ENCODE results near the gene RHEB.
A peak's percentile ranks its signal among the peaks of the same experiment; 100 is the strongest.

RHEB gene

GRCh38 chr7:151429560-151430331, 89.9 kb downstream of the RHEB start:
- no peak for DNase-seq

DNA sequence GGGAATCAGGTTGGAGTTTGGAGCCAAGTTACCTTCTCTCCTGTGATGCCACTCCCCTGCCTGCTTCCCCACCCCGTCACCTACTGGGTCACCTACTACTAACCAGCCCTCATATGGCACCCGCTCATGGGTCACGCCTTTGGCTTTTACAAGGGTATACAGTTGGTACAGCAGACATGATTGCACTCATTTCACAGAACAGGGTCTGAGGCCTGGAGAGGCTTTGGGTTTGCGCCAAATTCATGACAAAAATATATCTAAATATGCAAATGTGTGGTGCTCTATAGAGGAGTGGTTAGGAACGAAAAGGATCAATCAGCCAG, 90.5 kb downstream of the RHEB start:
- no peak for DNase-seq

DNA sequence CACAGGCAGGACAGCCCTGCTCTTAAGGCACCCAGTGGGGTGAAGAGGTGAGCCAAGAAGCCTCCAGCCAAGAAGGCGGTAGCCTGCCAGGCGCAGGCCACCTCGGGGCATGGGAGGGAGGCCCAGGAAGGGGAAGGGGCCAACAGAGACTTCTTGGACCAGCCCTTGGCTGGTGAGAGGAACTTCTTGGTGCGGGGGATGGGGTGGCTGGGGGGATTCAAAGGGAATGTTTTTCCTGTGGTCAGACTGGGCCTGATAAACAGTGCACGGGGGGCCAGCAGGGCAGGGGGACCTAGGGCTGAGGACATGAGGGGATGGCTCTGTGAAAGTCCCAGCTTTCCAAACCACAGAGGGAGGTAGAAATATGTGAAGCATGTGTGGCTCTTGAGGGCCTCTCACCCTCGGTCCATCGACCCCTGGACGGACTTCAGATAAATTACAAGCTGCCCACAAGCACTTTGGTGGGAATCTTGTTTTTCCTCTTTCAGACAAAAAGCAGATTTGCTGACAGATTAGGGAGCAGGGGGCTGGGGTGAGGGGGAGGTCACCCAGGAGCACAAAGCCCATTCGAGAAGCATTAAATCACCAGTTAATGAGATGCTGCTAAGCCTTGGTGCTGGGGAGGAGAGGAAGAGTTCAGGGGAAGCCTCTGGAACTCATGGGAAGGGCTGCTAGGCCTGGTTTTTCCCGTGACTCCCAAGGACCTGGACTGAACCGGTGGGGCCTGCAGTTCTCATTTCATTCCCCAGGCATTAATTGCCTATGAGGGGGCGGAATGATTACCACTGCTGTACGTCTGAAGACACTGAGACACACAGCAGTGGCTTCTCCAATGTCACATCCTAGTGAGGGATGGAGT, 91.1 kb downstream of the RHEB start:
- no peak for DNase-seq

GRCh38 chr7:151427705-151428377, 91.9 kb downstream of the RHEB start:
- peak; percentile 48 for DNase-seq

- DNase-seq: no peak
Measured at GRCh38 chr7:151426904-151427704, 92.6 kb downstream of the RHEB start.

- DNase-seq: no peak
Measured at GRCh38 chr7:151426441-151426903, 93.2 kb downstream of the RHEB start.

DNA sequence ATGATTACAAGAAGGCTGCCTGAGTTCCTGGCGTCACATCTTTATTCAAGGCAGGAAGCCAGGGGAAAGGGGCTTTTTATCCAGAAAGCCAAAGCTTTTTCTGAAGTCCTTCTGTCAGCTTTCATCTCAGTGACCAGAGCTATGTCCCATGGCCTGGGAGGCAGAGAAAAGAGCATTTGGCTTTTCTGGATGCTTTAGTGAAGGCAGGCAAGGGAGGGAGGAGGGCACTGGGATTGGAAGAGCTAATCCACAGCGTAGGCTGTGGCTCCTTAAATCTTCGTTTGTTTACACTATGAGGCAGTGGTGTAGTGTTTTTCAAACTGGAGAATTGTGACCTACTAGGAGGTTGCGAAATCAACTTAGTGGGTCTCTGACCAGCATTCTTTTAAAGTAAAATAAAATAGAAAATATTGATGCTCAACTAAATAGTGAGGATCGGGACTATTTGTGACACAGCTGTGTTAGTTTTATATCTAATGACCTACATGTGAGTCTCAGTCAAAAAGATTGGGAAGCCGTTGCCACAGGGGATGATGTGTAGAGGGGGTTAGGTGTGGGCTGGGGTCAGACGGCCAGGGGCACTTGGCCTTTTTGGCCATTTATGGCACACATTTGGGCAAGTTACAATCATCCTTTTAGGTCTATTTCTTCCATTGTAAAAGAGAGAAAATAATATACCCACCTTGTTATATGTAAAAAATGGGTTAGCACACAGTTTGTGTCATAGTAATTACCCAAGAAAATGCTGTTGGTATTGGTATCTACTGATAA, 93.8 kb downstream of the RHEB start:
- no peak for DNase-seq

- DNase-seq: no peak
Measured at GRCh38 chr7:151424799-151425198, 94.9 kb downstream of the RHEB start.

DNA sequence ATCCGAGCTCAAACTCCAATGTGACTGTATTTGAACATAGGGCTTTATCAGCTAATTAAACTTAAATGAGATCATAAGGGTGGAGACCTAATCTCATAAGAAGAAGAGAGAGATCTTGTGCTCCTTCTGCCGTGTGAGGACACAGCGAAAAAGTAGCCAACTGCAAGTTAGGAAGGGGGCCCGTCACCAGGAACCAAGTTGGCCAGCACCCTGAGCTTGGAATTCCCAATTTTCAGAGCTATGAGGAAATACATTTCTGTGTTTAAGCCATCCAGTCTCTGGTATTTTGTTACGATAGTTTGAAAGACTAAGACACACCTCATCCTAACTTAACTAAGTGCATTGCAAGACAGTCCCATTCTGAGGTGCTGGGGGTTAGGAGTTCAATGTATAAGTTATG, 95.8 kb downstream of the RHEB start:
- DNase-seq: no peak

- DNase-seq: no peak
Measured at GRCh38 chr7:151423226-151423625, 96.5 kb downstream of the RHEB start.

- DNase-seq: no peak
Measured at GRCh38 chr7:151422212-151422611, 97.5 kb downstream of the RHEB start.

- no peak for DNase-seq
Measured at GRCh38 chr7:151420144-151420543, 99.6 kb downstream of the RHEB start.

- DNase-seq: no peak
Measured at GRCh38 chr7:151416941-151417315, 102.8 kb downstream of the RHEB start.

DNA sequence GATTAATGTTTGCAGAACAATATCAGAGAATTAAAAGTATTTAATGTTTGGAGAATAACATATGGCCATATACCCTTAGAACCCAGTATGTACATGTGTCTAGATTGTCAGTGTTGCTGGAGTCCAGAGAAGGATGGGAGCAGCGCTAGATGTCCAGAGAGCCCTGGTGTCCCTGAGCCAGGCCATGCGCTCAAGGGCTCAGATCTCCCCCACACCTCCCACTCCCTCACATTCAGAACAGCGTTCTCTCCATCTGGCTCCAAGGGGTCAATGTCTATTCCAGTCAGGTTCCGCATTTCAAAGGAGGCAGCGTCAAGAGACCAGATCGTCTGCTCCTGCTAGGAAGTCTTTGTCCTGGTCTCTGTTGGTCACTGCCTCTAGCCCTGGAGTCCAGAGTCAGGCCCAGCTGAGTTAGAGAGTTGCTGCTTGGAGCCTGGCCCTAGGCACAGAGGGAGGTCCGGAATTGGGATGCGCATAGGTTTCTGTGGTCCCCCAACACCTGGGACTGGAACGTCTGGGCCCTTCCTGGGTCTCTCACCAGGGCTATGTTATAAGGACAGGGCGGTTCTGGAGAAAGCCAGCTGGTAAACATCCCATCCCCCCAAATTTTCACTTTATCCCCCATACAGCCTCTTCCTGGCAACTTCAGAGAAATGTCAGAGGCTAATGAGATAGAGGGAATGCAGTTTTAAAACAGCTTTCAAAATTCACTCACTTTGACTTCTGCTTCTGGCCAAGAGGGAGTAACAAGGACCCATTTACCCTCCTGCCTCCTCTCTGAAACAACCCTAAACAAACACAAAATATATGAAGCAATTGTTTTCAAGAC, 103.4 kb downstream of the RHEB start:
- no peak for DNase-seq
